Neuronal stem cell (in vitro differentiated cells): ENCODE measurements around the gene OSBPL1A.

Source experiments
- DNase-seq: peaks from one replicate; pipeline ENCODE4 v3.0.0-alpha.2; 2013; ENCODE audit warnings: low spot score
- H2AFZ ChIP-seq: one replicate; pipeline ENCODE4 v1.6.1; 2013; ENCODE audit warnings: mild to moderate bottlenecking, low read length, inconsistent platforms
- H2AK5ac ChIP-seq: 2 replicates; pipeline ENCODE4 v1.6.1; 2013; ENCODE audit warnings: low read depth, mild to moderate bottlenecking, inconsistent platforms, low read length, moderate library complexity, mixed read lengths
- H2BK120ac ChIP-seq: 2 replicates; pipeline ENCODE4 v1.6.1; 2013; ENCODE audit warnings: low read depth, mild to moderate bottlenecking, inconsistent platforms, low read length, moderate library complexity, mixed read lengths
- H2BK12ac ChIP-seq: one replicate; pipeline ENCODE4 v1.6.1; 2013; ENCODE audit warnings: low read length, inconsistent platforms
- H2BK15ac ChIP-seq: 2 replicates; pipeline ENCODE4 v1.6.1; 2013; ENCODE audit warnings: mild to moderate bottlenecking, low read length, inconsistent platforms, mixed read lengths
- H2BK5ac ChIP-seq: one replicate; pipeline ENCODE4 v1.6.1; 2013; ENCODE audit warnings: inconsistent platforms, mild to moderate bottlenecking, low read length, moderate library complexity
- H3K14ac ChIP-seq: one replicate; pipeline ENCODE4 v1.6.1; 2013; ENCODE audit warnings: low read length, inconsistent platforms
- H3K18ac ChIP-seq: 2 replicates; pipeline ENCODE4 v1.6.1; 2013; ENCODE audit warnings: low read length, inconsistent platforms
- H3K23ac ChIP-seq: 2 replicates; pipeline ENCODE4 v1.6.1; 2013; ENCODE audit warnings: low read depth, mild to moderate bottlenecking, mixed read lengths, low read length, inconsistent platforms; ENCODE audit not compliant: poor library complexity
- H3K27ac ChIP-seq: replicated peaks from 3 replicates; pipeline ENCODE4 v1.5.1; 2013; ENCODE audit warnings: low read length, inconsistent platforms
- H3K27me3 ChIP-seq, 3 experiments: 2 replicates each; pipeline ENCODE4 v1.6.1; 2013; ENCODE audit warnings: low read length in 3 of 3, mild to moderate bottlenecking in 2 of 3, inconsistent platforms in 1 of 3, low read depth in 1 of 3, mixed read lengths in 1 of 3, moderate library complexity in 1 of 3; ENCODE audit not compliant: control insufficient read depth in 3 of 3, insufficient read depth in 3 of 3
- H3K36me3 ChIP-seq, 2 donors: replicated peaks in 1 of 2; 2 replicates each; pipeline ENCODE4 v1.6.1; 2013; ENCODE audit warnings: low read length in 2 of 2; ENCODE audit not compliant: control insufficient read depth in 2 of 2, insufficient read depth in 2 of 2
- H3K4ac ChIP-seq: 2 replicates; pipeline ENCODE4 v1.6.1; 2013; ENCODE audit warnings: inconsistent platforms, mild to moderate bottlenecking, low read length, moderate library complexity
- H3K4me1 ChIP-seq, 2 donors: 1 replicate in 1 of 2; 2 replicates in 1 of 2; pipeline ENCODE4 v1.6.1; 2013; ENCODE audit warnings: low read length in 2 of 2, low read depth in 1 of 2; ENCODE audit not compliant: control insufficient read depth in 2 of 2, insufficient read depth in 1 of 2
- H3K4me2 ChIP-seq: one replicate; pipeline ENCODE4 v1.6.1; 2013; ENCODE audit warnings: mild to moderate bottlenecking, low read length, inconsistent platforms; ENCODE audit not compliant: insufficient read depth, poor library complexity, severe bottlenecking
- H3K4me3 ChIP-seq, 2 donors: 2 replicates each; pipeline ENCODE4 v1.5.1; 2013; ENCODE audit warnings: low read length in 2 of 2, mild to moderate bottlenecking in 2 of 2, inconsistent platforms in 1 of 2, moderate library complexity in 1 of 2
- H3K79me1 ChIP-seq: one replicate; pipeline ENCODE4 v1.6.1; 2013; ENCODE audit warnings: low read depth, mild to moderate bottlenecking, inconsistent platforms, low read length, moderate library complexity
- H3K9ac ChIP-seq: one replicate; pipeline ENCODE4 v1.6.1; 2013; ENCODE audit warnings: mild to moderate bottlenecking, low read depth, low read length, inconsistent platforms; ENCODE audit not compliant: poor library complexity
- H3K9me3 ChIP-seq, 2 donors: replicated peaks in 1 of 2; 2 replicates each; pipeline versions ENCODE3 to v1.6.1; 2013; ENCODE audit warnings: low read length in 2 of 2, mild to moderate bottlenecking in 2 of 2, inconsistent platforms in 1 of 2, low read depth in 1 of 2, mixed read lengths in 1 of 2, moderate library complexity in 1 of 2; ENCODE audit not compliant: control insufficient read depth in 2 of 2, insufficient read depth in 1 of 2
- H4K8ac ChIP-seq: one replicate; pipeline ENCODE4 v1.6.1; 2013; ENCODE audit warnings: low read depth, mild to moderate bottlenecking, inconsistent platforms, low read length, moderate library complexity
- H4K91ac ChIP-seq: one replicate; pipeline ENCODE4 v1.6.1; 2013; ENCODE audit warnings: low read length, low read depth, mild to moderate bottlenecking, inconsistent platforms; ENCODE audit not compliant: poor library complexity
- WGBS, 2 donors: extraction: QIAGEN DNeasy Blood & Tissue Kit; methylation state at CpG; one replicate each; pipeline ENCODE4 v1.1.7; 2013; ENCODE audit warnings: missing lambda C conversion rate in 2 of 2, mixed read lengths in 1 of 2; ENCODE audit not compliant: insufficient read length in 2 of 2, insufficient replicate concordance in 1 of 2; ENCODE audit errors: extremely low coverage in 2 of 2; 5-methylcytosine and 5-hydroxymethylcytosine counted together

The OSBPL1A gene

DNA sequence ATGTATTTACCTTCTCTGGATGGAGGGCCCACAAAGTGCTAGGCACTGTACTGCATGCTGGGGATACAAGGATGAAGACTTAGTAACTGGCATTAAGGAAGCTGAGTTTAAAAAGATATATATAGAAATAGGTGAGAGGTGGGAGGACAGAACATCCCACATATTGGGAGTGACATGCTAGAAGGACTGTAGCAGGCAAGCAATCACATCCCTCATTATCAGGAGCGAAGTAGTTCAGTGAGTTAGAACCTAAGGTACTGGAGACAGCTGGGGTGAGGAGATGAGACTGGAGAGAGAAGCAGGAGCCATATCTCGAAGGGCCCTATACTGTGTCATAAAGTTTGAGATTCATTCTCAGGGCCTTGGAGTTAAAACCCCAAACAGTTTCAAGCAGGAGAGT, 10.9 kb upstream of the OSBPL1A start:
- H3K79me1 ChIP-seq, result no peaks in the 10 kb centered on the region
- no peak overlapping the region for H2BK120ac ChIP-seq
- H3K4me1 ChIP-seq, result no peaks in the 10 kb centered on the region
- no peak overlapping the region for H4K8ac ChIP-seq
- H3K36me3 ChIP-seq, result no peaks in the 10 kb centered on the region
- H4K91ac ChIP-seq, result no peak overlapping the region
- no peak overlapping the region for H3K4me3 ChIP-seq
- no peak overlapping the region for H2BK5ac ChIP-seq
- no peak overlapping the region for H3K4me2 ChIP-seq
- H3K9ac ChIP-seq, result no peak overlapping the region
- no peaks in the 10 kb centered on the region for H3K27me3 ChIP-seq
- H2BK12ac ChIP-seq, result no peak overlapping the region
- no peak overlapping the region for H3K18ac ChIP-seq
- H3K27ac ChIP-seq, result no peak overlapping the region
- no peak overlapping the region for H2BK15ac ChIP-seq
- no CpG with 5 or more reads among the region's 2 CpGs for WGBS, 2 donors
- DNase-seq, result no peak
- no peak overlapping the region for H2AFZ ChIP-seq
- H3K4ac ChIP-seq, result no peak overlapping the region
- no peak overlapping the region for H3K23ac ChIP-seq
- no peak overlapping the region for H2AK5ac ChIP-seq
- peaks cover 0 to 6% of the 10 kb centered on the region in 2 donors for H3K9me3 ChIP-seq
- H3K14ac ChIP-seq, result no peak overlapping the region

DNA sequence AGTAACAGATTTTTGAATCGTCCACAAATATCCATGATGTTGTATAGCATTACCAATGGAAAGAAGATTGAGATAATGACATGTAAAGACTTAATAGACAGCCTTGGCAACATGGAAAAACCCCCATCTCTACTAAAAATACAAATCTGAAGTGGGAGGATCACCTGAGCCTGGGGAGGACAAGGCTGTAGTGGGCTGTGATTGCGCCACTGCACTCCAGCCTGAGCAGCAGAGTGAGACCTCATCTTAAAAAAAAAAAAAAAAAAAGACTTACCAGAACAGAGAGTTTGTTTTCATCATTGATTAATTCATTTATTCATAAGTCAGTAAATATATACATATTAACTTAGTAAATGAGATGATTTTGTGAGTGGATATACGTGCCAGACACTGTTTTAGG, 7.0 kb upstream of the OSBPL1A start:
- no peaks in the 10 kb centered on the region for H3K27me3 ChIP-seq
- H2BK12ac ChIP-seq, result no peak overlapping the region
- no peak overlapping the region for H3K27ac ChIP-seq
- no peak overlapping the region for H3K14ac ChIP-seq
- peaks cover 0 to 6% of the 10 kb centered on the region in 2 donors for H3K9me3 ChIP-seq
- whole genome bisulfite sequencing, 2 donors, result no CpG with 5 or more reads among the region's 3 CpGs
- H3K4me3 ChIP-seq, result no peak overlapping the region
- H2AK5ac ChIP-seq, result no peak overlapping the region
- H3K79me1 ChIP-seq, result no peaks in the 10 kb centered on the region
- H3K18ac ChIP-seq, result no peak overlapping the region
- no peaks in the 10 kb centered on the region for H3K36me3 ChIP-seq
- no peak overlapping the region for H3K4ac ChIP-seq
- no peak overlapping the region for H2AFZ ChIP-seq
- H2BK120ac ChIP-seq, result no peak overlapping the region
- H2BK15ac ChIP-seq, result no peak overlapping the region
- no peak overlapping the region for H4K91ac ChIP-seq
- no peak overlapping the region for H3K23ac ChIP-seq
- no peak overlapping the region for H3K9ac ChIP-seq
- DNase-seq, result no peak
- H4K8ac ChIP-seq, result no peak overlapping the region
- no peak overlapping the region for H2BK5ac ChIP-seq
- no peak overlapping the region for H3K4me2 ChIP-seq
- H3K4me1 ChIP-seq, result peaks cover 4 to 5% of the 10 kb centered on the region in 2 donors

DNA sequence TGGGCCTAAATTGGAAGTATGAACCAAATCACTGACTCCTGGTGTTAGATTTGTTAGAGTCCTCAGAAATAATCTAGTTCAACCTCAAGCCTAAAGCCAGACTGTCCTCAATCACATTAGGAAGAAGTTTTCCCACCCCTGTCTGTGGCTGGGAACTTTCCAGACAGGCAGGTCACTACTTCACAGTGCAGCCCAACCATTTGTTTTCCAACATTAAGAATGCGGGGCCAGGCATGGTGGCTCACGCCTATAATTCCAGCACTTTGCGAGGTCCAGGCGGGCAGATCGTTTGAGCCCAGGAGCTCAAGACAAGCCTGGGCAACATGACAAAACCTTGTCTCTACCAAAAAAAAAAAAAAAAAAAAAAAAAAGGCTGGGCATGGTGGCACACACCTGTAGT, 5.5 kb upstream of the OSBPL1A start:
- H3K9ac ChIP-seq, result no peak overlapping the region
- peaks cover 0 to 6% of the 10 kb centered on the region in 2 donors for H3K9me3 ChIP-seq
- H2BK15ac ChIP-seq, result no peak overlapping the region
- no CpG with 5 or more reads among the region's 5 CpGs for WGBS, 2 donors
- no peak overlapping the region for H3K27ac ChIP-seq
- H3K18ac ChIP-seq, result no peak overlapping the region
- H2BK12ac ChIP-seq, result no peak overlapping the region
- H2AFZ ChIP-seq, result no peak overlapping the region
- H3K4me1 ChIP-seq, result peaks cover 4 to 5% of the 10 kb centered on the region in 2 donors
- no peaks in the 10 kb centered on the region for H3K79me1 ChIP-seq
- no peak overlapping the region for H2BK5ac ChIP-seq
- no peak overlapping the region for H2BK120ac ChIP-seq
- H3K23ac ChIP-seq, result no peak overlapping the region
- H3K36me3 ChIP-seq, result no peaks in the 10 kb centered on the region
- no peak overlapping the region for H3K14ac ChIP-seq
- H3K27me3 ChIP-seq, result no peaks in the 10 kb centered on the region
- H3K4me2 ChIP-seq, result no peak overlapping the region
- no peak overlapping the region for H2AK5ac ChIP-seq
- H4K8ac ChIP-seq, result no peak overlapping the region
- H3K4me3 ChIP-seq, result no peak overlapping the region
- DNase-seq, result no peak
- no peak overlapping the region for H4K91ac ChIP-seq
- H3K4ac ChIP-seq, result no peak overlapping the region

DNA sequence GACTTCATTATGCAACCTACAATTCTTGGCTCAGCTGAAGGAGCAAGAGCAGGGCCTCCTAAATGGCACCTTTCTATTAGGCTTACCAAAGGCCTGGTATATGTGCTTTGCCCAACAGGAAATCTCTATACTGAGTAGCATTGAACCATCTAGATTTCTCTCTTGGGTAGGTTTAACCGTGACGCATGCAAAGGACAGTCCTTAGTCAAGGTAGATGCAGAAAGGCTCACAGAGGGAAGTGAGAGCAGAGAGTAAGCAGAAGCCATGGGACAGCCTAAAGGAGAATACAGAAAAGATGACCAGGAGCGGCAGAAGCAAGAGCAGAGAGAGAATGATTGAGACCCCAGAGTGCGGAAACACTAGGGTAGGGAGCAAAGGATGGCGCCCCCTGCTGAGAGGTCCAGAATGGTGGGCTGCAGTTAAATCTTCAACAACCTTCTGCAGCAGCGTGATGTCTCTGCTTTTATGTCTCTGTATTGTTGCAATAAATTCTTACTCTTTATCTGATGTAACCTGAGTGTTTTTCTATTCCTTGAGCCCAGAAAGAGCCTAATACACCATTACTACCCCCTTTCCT, 4.7 kb upstream of the OSBPL1A start:
- Histone ChIP-seq H3K14ac (no peak overlapping the region), H3K9me3 (peaks cover 0 to 6% of the 10 kb centered on the region in 2 donors), H2BK120ac (no peak overlapping the region), H3K18ac (no peak overlapping the region), H2BK5ac (no peak overlapping the region), H3K4ac (no peak overlapping the region), H3K4me2 (no peak overlapping the region), H3K4me3 (no peak overlapping the region), H3K36me3 (no peaks in the 10 kb centered on the region), H3K23ac (no peak overlapping the region), H3K9ac (no peak overlapping the region), H2BK15ac (no peak overlapping the region), H3K27me3 (no peaks in the 10 kb centered on the region), H3K27ac (no peak overlapping the region), H2AK5ac (no peak overlapping the region), H3K79me1 (no peaks in the 10 kb centered on the region), H4K8ac (no peak overlapping the region), H2AFZ (no peak overlapping the region), H4K91ac (no peak overlapping the region), H2BK12ac (no peak overlapping the region), H3K4me1 (peaks cover 4 to 5% of the 10 kb centered on the region in 2 donors)
- no CpG with 5 or more reads among the region's 6 CpGs for WGBS, 2 donors
- DNase-seq, result no peak
